WTC11 (cell line): Measurements from ENCODE around the gene ANGPTL4. TPM values are rescaled to one million over a fixed set of nuclear protein-coding genes. Genes with fewer than 3 reads are reported as not detected.

Experiments
- ATAC-seq: fragments of 200-7000 bp; cut with Tn5 transposase; 2 replicates; pipeline ENCODE4 v1.10.0; 2021; ENCODE audit warnings: mild to moderate bottlenecking, moderate library complexity
- CTCF ChIA-PET: fragments of 300-600 bp; sonication (Branson Sonifier 250); formaldehyde crosslinking; loops from one replicate; lab custom pipeline; 2021; ENCODE audit warnings: antibody characterized with exemption; lab: Charles Lee
- POLR2A ChIA-PET: fragments of 350-600 bp; sonication (Branson Sonifier 250); formaldehyde crosslinking; loops from one replicate; lab custom pipeline; 2021; ENCODE audit warnings: antibody characterized with exemption; lab: Charles Lee
- DNase-seq: peaks from one replicate; pipeline ENCODE4 v3.0.0; 2021; ENCODE audit warnings: low spot score
- H3K27ac Mint-ChIP-seq: 2 replicates; pipeline ENCODE4 v1.8.0; 2021; ENCODE audit warnings: mixed read lengths
- H3K27me3 Mint-ChIP-seq: 2 replicates; pipeline ENCODE4 v1.8.0; 2021; ENCODE audit warnings: low read depth, mild to moderate bottlenecking, moderate library complexity, mixed read lengths
- H3K36me3 Mint-ChIP-seq: 2 replicates; pipeline ENCODE4 v1.8.0; 2021; ENCODE audit warnings: mixed read lengths
- H3K4me1 Mint-ChIP-seq: 2 replicates; pipeline ENCODE4 v1.8.0; 2022; ENCODE audit warnings: mixed read lengths
- H3K4me3 Mint-ChIP-seq: 2 replicates; pipeline ENCODE4 v1.8.0; 2021; ENCODE audit warnings: mild to moderate bottlenecking, moderate library complexity, mixed read lengths
- H3K9me3 Mint-ChIP-seq: 2 replicates; pipeline ENCODE4 v1.8.0; 2021; ENCODE audit warnings: mixed read lengths
- CREM ChIP-seq: sonication (generic); formaldehyde crosslinking; IDR thresholded peaks from 2 replicates; pipeline ENCODE4 v1.8.1; 2022; ENCODE audit warnings: mild to moderate bottlenecking, missing genetic modification reagents, moderate library complexity
- ERG ChIP-seq: fragments of 250-450 bp; sonication (Bioruptor Pico); IDR thresholded peaks from 2 replicates; pipeline ENCODE4 v1.8.0; 2021; ENCODE audit warnings: mild to moderate bottlenecking
- ETV6 ChIP-seq: sonication (generic); formaldehyde crosslinking; IDR thresholded peaks from 2 replicates; pipeline ENCODE4 v1.8.1; 2022; ENCODE audit warnings: mild to moderate bottlenecking, missing genetic modification reagents
- FOXJ3 ChIP-seq: sonication (generic); formaldehyde crosslinking; IDR thresholded peaks from 2 replicates; pipeline ENCODE4 v1.9.0; 2021; ENCODE audit warnings: missing genetic modification reagents, mild to moderate bottlenecking, borderline replicate concordance
- GRHL2 ChIP-seq: fragments of 250-450 bp; sonication (Bioruptor Pico); IDR thresholded peaks from 2 replicates; pipeline ENCODE4 v1.8.0; 2022; ENCODE audit warnings: mild to moderate bottlenecking, moderate library complexity; ENCODE audit not compliant: insufficient replicate concordance, severe bottlenecking
- HMGXB4 ChIP-seq: sonication (generic); formaldehyde crosslinking; IDR thresholded peaks from 2 replicates; pipeline ENCODE4 v1.8.1; 2023; ENCODE audit warnings: mild to moderate bottlenecking, moderate library complexity, missing genetic modification reagents
- IRF1 ChIP-seq: sonication (generic); formaldehyde crosslinking; IDR thresholded peaks from 2 replicates; pipeline ENCODE4 v1.8.0; 2023; ENCODE audit warnings: missing genetic modification reagents
- JUN ChIP-seq: sonication (generic); formaldehyde crosslinking; IDR thresholded peaks from 2 replicates; pipeline ENCODE4 v1.8.0; 2023; ENCODE audit warnings: mild to moderate bottlenecking, missing genetic modification reagents
- MYBL2 ChIP-seq: sonication (generic); formaldehyde crosslinking; IDR thresholded peaks from 2 replicates; pipeline ENCODE4 v1.8.1; 2023; ENCODE audit warnings: mild to moderate bottlenecking, moderate library complexity, missing genetic modification reagents
- NFATC4 ChIP-seq: fragments of 250-450 bp; sonication (Bioruptor Pico); IDR thresholded peaks from 2 replicates; pipeline ENCODE4 v1.9.0; 2021; ENCODE audit warnings: mild to moderate bottlenecking
- NFYB ChIP-seq: sonication (generic); formaldehyde crosslinking; conservative IDR thresholded peaks from 2 replicates; pipeline ENCODE4 v1.8.0; 2022; ENCODE audit warnings: low read depth, missing genetic modification reagents
- OVOL2 ChIP-seq: fragments of 250-450 bp; sonication (Bioruptor Pico); IDR thresholded peaks from 2 replicates; pipeline ENCODE4 v1.9.0; 2021; ENCODE audit warnings: mild to moderate bottlenecking, borderline replicate concordance
- SMAD3 ChIP-seq: sonication (generic); formaldehyde crosslinking; IDR thresholded peaks from 2 replicates; pipeline ENCODE4 v1.8.0; 2022; ENCODE audit warnings: missing genetic modification reagents, mild to moderate bottlenecking, borderline replicate concordance
- SOX15 ChIP-seq: fragments of 250-450 bp; sonication (Bioruptor Pico); IDR thresholded peaks from 2 replicates; pipeline ENCODE4 v1.9.0; 2021; ENCODE audit warnings: mild to moderate bottlenecking
- TEAD1 ChIP-seq: sonication (generic); formaldehyde crosslinking; IDR thresholded peaks from 2 replicates; pipeline ENCODE4 v1.8.0; 2022; ENCODE audit warnings: mild to moderate bottlenecking, missing genetic modification reagents
- USF1 ChIP-seq: sonication (generic); formaldehyde crosslinking; IDR thresholded peaks from 2 replicates; pipeline ENCODE4 v1.8.0; 2022; ENCODE audit warnings: mild to moderate bottlenecking, missing genetic modification reagents
- ZMAT4 ChIP-seq: fragments of 250-450 bp; sonication (Bioruptor Pico); IDR thresholded peaks from 2 replicates; pipeline ENCODE4 v1.9.0; 2021; ENCODE audit warnings: mild to moderate bottlenecking
- ZNF121 ChIP-seq: sonication (generic); formaldehyde crosslinking; IDR thresholded peaks from 2 replicates; pipeline ENCODE4 v1.8.0; 2023; ENCODE audit warnings: missing genetic modification reagents
- ZNF138 ChIP-seq: sonication (generic); formaldehyde crosslinking; conservative IDR thresholded peaks from 2 replicates; pipeline ENCODE4 v1.8.1; 2022; ENCODE audit warnings: mild to moderate bottlenecking, moderate library complexity, missing genetic modification reagents
- ZNF396 ChIP-seq: fragments of 250-450 bp; sonication (Bioruptor Pico); IDR thresholded peaks from 2 replicates; pipeline ENCODE4 v1.8.0; 2021; ENCODE audit warnings: mild to moderate bottlenecking, moderate library complexity, borderline replicate concordance
- ZNF416 ChIP-seq: fragments of 250-450 bp; sonication (Bioruptor Pico); IDR thresholded peaks from 2 replicates; pipeline ENCODE4 v1.9.0; 2021; ENCODE audit warnings: mild to moderate bottlenecking, inconsistent platforms
- ZSCAN18 ChIP-seq: fragments of 250-450 bp; sonication (Bioruptor Pico); IDR thresholded peaks from 2 replicates; pipeline ENCODE4 v2.1.2; 2022; ENCODE audit warnings: mild to moderate bottlenecking, moderate library complexity
- total RNA-seq: library from RNA; stranded (reverse); gene quantifications from 3 replicates; pipeline ENCODE4 v1.2.3, GENCODE V29; 2021

The ANGPTL4 gene
- total RNA-seq, 1 experiment from 2014 or later = 1.0 TPM

- TF ChIP-seq ZSCAN18 (CRISPR knock-in tag) = no peak
- TF ChIP-seq SOX15 (CRISPR knock-in tag) = no peak
- TF ChIP-seq IRF1 (CRISPR knock-in tag) = no peak
- no peak for TF ChIP-seq ZNF121 (CRISPR knock-in tag)
- TF ChIP-seq ERG (CRISPR knock-in tag) = no peak
- no peak for TF ChIP-seq NFATC4
These were observed 44.0 kb upstream of the ANGPTL4 start (continued) for GRCh38 chr19:8319807-8320520.

- H3K4me1 Mint-ChIP-seq = peaks cover 41% of the 10 kb centered on the region
- DNase-seq = no peak
- CTCF ChIA-PET = interaction anchor here (0.8 to 0.9 kb wide), 2 partner anchors 13 to 15 kb away, joined by 3 read pairs; no protein-coding TSS in a partner anchor
- TF ChIP-seq ZNF396 (CRISPR knock-in tag) (no peak), TEAD1 (CRISPR knock-in tag) (0 out of 2 replicates have a peak, but pooled peaks have one; percentile 1), JUN (peak; percentile 54; the same call in 1 of the 2 replicates)
- TF ChIP-seq, all 79 proteins: peak for 2
- Mint-ChIP-seq H3K27ac (peak overlapping the region; percentile 98), H3K36me3 (peaks cover 21% of the 10 kb centered on the region), H3K4me3 (peak overlapping the region; percentile 97), H3K27me3 (no peaks in the 10 kb centered on the region; the same call in 1 of the 2 replicates), H3K9me3 (no peaks in the 10 kb centered on the region)
- no peak for ATAC-seq
- POLR2A ChIA-PET = interaction anchor here (0.9 to 1.2 kb wide), 2 partner anchors 14 to 144 kb away, joined by 3 to 4 read pairs; no protein-coding TSS in a partner anchor
These were observed 43.3 kb upstream of the ANGPTL4 start for GRCh38 chr19:8320564-8321066.

- ATAC-seq (peak; percentile 65), DNase-seq (peak; percentile 98)
- H3K27me3 Mint-ChIP-seq = no peaks in the 10 kb centered on the region; the same call in 1 of the 2 replicates
- peak within 1 kb of the TSS; percentile 98 for H3K27ac Mint-ChIP-seq
- ChIA-PET POLR2A (interaction anchor here (0.6 to 1.2 kb wide), 4 partner anchors 9 to 143 kb away, joined by 3 to 4 read pairs (median 3); no protein-coding TSS in a partner anchor), CTCF (interaction anchor here (0.8 kb wide), 1 partner anchor 14 kb away, joined by 3 read pairs; no protein-coding TSS in a partner anchor)
- peaks cover 36% of the 10 kb centered on the region for H3K4me1 Mint-ChIP-seq
- no peaks in the 10 kb centered on the region for H3K9me3 Mint-ChIP-seq
- peak within 1 kb of the TSS; percentile 97 for H3K4me3 Mint-ChIP-seq
- peaks cover 20% of the 10 kb centered on the region for H3K36me3 Mint-ChIP-seq
- TF ChIP-seq SMAD3 (CRISPR knock-in tag) (no peak), OVOL2 (CRISPR knock-in tag) (no peak), MYBL2 (CRISPR knock-in tag) (no peak), ETV6 (CRISPR knock-in tag) (peak; percentile 79; the same call in 1 of the 2 replicates), CREM (CRISPR knock-in tag) (peak; percentile 96), ZNF138 (CRISPR knock-in tag) (no peak), NFYB (CRISPR knock-in tag) (0 out of 2 replicates have a peak, but pooled peaks have one; percentile 32), ZMAT4 (CRISPR knock-in tag) (no peak), FOXJ3 (CRISPR knock-in tag) (no peak), ZNF416 (CRISPR knock-in tag) (peak; percentile 21; the same call in 1 of the 2 replicates), TEAD1 (CRISPR knock-in tag) (peak; percentile 80; the same call in 1 of the 2 replicates), USF1 (peak; percentile 95), HMGXB4 (CRISPR knock-in tag) (peak; percentile 62; the same call in 1 of the 2 replicates), NFATC4 (no peak), GRHL2 (CRISPR knock-in tag) (no peak)
These were observed 42.6 kb upstream of the ANGPTL4 start, which contains the start of the genes NDUFA7 and RPS28 for GRCh38 chr19:8321067-8321985. NDUFA7 (minus strand) TSS chr19:8321375; CDS start chr19:8321358, 17 bp downstream. RPS28 (plus strand) TSS chr19:8321496; CDS start chr19:8321531, 35 bp downstream.
